Fibroblast of upper back skin (primary cell): ENCODE data around the gene TAF4.

Experiments
- DNase-seq: peaks from one replicate; pipeline ENCODE4 v3.0.0-alpha.2; 2013

Gene TAF4

GRCh38 chr20:61940976-61941720 lies 124.5 kb downstream of the TAF4 start:
- no peak for DNase-seq

DNA sequence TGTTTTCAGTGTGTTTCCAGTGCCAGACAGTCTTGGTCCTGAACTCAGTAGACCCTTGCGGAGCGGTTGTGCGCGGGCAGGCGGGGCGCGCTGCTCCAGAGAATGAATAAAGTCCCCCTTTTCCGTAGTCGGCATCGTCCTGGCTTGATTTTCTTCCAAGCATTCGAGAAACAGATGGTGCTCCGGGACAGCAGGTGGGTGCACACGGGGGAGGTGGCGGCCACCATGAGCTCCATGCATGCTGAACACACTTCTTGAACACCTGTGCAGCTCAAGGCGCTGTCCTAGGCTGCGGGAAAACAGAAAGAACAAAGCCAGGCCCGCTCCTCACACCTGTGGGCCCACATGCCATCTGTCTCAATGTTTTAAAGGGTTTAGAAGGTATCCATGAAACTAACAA lies 125.2 kb downstream of the TAF4 start:
- DNase-seq: no peak

- DNase-seq: no peak
Measured at GRCh38 chr20:61939691-61940360, 125.9 kb downstream of the TAF4 start.

DNA sequence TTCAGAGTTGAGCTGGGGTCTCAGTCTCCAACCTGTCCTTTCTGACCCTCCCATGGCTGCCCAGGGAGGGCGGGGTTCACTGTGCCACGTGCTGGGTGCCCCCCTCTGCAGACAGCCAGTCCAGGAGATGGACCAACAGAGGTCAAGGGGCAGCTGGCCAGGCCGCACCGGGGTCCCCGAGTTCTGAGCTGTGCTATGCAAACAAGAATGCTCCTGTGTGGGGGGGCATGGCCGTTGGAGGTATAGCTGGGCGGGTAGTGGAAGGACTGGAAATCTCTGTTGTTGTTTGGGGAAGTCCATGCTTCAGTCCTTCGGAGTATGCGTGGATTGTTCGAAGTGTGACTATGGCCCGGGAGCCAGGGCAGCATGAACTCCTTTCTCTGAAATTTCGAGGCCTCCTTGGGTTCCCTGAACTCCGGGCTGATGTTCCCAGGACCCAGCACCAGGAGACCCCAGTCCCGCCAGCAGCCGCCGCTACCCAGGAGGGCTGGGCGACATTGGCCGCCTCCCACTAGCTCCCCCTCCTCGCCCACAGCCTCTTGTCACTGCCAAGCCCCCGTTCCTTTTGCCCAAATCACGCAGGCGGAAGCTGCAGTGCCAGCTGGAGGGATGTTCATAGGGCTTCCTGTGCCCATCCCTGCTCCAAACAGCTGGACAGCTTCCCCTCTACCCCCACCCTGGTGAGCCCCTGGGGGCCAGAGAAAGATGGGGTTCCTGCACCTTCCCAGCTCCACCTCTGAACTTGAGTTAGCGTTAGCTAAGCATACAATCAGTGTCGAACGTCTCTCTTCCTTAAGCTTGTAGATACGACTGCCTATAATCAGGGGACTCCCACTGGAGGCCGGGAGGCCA lies 126.6 kb downstream of the TAF4 start:
- no peak for DNase-seq

DNA sequence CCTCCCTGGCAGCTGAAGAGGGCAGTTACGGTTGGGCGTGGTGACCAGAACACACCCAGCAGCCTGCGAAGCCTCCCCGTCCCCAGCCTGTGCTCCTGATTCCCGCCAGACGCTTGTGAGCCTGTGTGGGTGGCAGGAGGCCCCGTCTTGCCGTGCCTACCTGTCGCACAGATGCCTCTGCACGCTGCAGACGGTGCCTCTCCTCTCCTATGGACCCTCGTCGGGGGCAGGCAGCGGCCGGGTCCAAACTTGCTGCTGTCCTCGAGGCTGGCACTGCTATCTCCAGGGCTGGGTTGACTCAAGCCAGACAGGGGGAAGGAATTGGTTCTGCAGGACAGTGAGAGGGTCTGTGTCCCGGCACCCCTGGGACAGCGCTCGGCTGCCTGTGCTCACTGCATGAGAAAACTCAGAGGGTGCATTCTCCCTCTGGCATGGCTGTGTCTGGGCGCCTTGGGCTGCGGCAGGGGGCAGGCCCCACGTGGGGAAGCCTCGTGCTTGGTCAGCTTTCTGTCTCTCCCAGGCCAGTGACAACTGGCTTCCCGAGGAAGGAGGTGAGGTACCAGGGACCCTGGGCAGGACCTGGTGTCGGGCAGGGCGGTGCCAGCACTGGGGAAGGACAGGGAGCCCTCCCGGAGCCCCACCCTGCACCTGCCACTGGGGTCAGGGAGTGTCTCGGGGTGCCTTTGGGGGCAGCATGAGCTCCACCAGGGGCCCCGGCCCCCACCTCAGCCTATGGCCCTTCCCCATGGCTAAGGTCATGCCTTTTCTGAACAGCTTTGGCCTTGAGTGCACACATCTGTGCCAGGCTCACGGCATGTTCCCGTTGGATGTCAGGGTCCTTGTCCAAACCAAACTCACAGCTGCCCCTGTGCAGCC lies 127.5 kb downstream of the TAF4 start:
- DNase-seq: no peak

- DNase-seq: no peak
Measured at GRCh38 chr20:61937146-61937962, 128.3 kb downstream of the TAF4 start.

GRCh38 chr20:61936701-61937131 lies 129.0 kb downstream of the TAF4 start:
- DNase-seq: no peak

DNA sequence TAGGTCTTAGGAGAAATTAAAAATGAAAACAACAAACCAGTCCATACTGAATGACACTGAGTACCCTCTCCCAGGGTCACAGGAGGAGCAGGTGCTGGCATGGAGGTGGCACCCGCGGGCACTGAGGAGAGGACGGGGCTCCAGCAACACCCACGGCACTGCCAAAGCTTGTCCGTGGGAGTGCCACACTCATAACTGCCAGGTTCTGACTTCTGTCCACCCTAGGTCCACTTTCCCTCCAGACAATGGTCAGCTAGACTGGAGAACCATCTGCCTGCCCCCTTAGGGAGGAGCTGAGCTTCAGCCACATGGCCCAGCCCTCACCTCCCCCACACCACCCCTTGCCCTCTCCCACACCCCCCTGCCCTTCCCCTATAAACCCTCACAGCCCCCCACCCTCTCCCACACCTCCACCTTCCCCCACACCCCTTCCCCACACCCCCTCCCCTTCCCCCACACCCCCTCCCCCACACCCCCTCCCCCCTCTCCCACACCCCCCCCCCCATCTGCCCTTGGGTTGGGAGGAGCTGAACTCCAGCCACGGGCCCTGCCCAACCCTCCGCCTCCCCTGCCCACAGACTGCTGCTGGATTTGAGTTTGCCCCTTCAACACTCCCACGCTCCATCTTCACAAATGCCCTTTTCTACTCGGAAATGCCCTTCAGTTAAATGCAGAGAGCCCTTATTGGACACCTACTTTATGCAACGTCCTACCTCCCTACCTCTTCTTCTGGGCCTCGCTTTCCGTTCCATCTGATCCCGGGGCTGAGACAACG lies 129.6 kb downstream of the TAF4 start:
- no peak for DNase-seq

GRCh38 chr20:61934716-61935530 lies 130.8 kb downstream of the TAF4 start:
- no peak for DNase-seq

GRCh38 chr20:61933951-61934715 lies 131.5 kb downstream of the TAF4 start:
- DNase-seq: no peak

- DNase-seq: no peak
Measured at GRCh38 chr20:61933481-61933950, 132.2 kb downstream of the TAF4 start.

DNA sequence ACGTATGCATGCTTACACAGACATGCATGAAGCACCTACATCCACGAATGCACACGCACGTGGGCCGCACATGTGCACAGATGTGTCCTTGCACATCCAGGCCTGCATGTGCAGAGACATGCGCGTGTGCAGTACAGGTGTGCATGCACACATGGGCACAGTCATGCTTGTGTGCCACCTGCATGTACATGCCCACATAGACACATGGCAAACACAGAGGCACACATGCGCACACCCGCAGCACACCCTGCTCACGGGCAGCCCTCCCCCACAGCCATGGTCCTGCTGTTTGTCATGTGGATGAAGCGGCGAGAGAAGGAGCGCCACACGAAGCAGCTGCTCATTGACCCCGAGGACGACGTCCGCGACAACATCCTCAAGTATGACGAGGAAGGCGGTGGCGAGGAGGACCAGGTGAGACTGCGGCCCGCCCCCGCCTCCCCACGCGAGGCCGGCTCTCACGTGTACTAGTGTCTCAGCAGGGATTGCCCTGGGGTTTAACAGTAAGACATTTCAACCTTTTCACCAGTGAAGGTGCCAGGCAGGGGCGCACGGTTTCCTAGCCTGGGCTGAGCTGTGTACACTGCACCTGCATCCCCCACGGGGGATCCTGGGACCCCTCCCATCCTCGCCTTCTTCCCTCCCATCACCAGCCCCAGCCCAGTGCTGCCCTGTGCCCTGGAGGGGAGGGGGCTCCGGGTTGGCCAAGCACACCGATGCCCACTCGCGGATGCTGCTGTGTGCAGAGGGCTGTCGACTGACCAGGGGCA lies 132.8 kb downstream of the TAF4 start:
- DNase-seq: no peak

DNA sequence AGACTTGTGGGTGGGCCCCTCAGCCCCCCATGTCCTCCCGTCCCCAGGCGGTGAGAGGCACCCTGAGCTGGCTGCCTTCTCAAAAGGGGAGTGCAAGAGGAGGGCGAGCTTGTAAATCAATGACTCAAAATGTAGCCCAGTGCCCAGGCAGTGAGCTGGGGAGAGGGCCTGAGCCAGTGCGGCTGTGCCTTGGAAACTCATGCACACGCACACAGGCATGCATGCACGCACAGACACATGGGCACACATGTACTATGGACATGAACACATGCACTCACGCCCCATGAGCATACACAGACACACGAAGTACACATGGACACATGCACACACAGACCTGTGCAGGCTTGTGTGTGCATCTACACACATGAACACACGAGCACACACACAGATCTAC lies 133.5 kb downstream of the TAF4 start:
- DNase-seq: no peak

- DNase-seq: no peak
Measured at GRCh38 chr20:61931476-61932198, 134.0 kb downstream of the TAF4 start.

- no peak for DNase-seq
Measured at GRCh38 chr20:61930776-61931475, 134.8 kb downstream of the TAF4 start.

- no peak for DNase-seq
Measured at GRCh38 chr20:61929971-61930666, 135.6 kb downstream of the TAF4 start.
